GF-D8 (cell line): Measurements from ENCODE around the gene OIP5.
"Not testable (repeated sequence)": the region's sequence is repeated elsewhere in the genome, so short reads cannot be mapped to it uniquely, and the experiment has no call there.

ENCODE experiments used
- DNase-seq: peaks from one replicate; lab custom pipeline; 2025; lab: John Stamatoyannopoulos, UW

Gene OIP5

GRCh38 chr15:41301587-41301986, 30.8 kb downstream of the OIP5 start:
- DNase-seq: no peak

GRCh38 chr15:41301139-41301538, 31.3 kb downstream of the OIP5 start:
- DNase-seq: not testable (repeated sequence)

GRCh38 chr15:41292521-41292920, 39.9 kb downstream of the OIP5 start:
- no peak for DNase-seq

GRCh38 chr15:41291065-41291631, 41.2 kb downstream of the OIP5 start:
- DNase-seq: no peak

- no peak for DNase-seq
Measured at GRCh38 chr15:41289953-41290352, 42.4 kb downstream of the OIP5 start.

GRCh38 chr15:41288464-41288863, 43.9 kb downstream of the OIP5 start:
- no peak for DNase-seq

GRCh38 chr15:41286665-41287333, 45.6 kb downstream of the OIP5 start:
- no peak for DNase-seq

- no peak for DNase-seq
Measured at GRCh38 chr15:41285285-41285684, 47.1 kb downstream of the OIP5 start.

- no peak for DNase-seq
Measured at GRCh38 chr15:41284427-41285177, 47.8 kb downstream of the OIP5 start.

GRCh38 chr15:41283653-41284426, 48.6 kb downstream of the OIP5 start:
- peak; percentile 87 for DNase-seq

GRCh38 chr15:41282980-41283652, 49.3 kb downstream of the OIP5 start:
- not testable (repeated sequence) for DNase-seq

- DNase-seq: not testable (repeated sequence)
Measured at GRCh38 chr15:41282436-41282835, 50.0 kb downstream of the OIP5 start.

- no peak for DNase-seq
Measured at GRCh38 chr15:41281236-41281635, 51.2 kb downstream of the OIP5 start.

GRCh38 chr15:41279535-41280283, 52.7 kb downstream of the OIP5 start:
- no peak for DNase-seq

- no peak for DNase-seq
Measured at GRCh38 chr15:41278319-41278718, 54.1 kb downstream of the OIP5 start.

- DNase-seq: no peak
Measured at GRCh38 chr15:41276831-41277230, 55.6 kb downstream of the OIP5 start.

- no peak for DNase-seq
Measured at GRCh38 chr15:41269887-41270286, 62.5 kb downstream of the OIP5 start.

GRCh38 chr15:41263891-41264351, 68.5 kb downstream of the OIP5 start:
- no peak for DNase-seq

- no peak for DNase-seq
Measured at GRCh38 chr15:41262571-41262970, 69.8 kb downstream of the OIP5 start.

- DNase-seq: not testable (repeated sequence)
Measured at GRCh38 chr15:41260924-41261323, 71.5 kb downstream of the OIP5 start.
